Upper lobe of left lung (tissue), 6 donors: Measurements from ENCODE around the gene DNASE1L3. TPM values are rescaled to one million over a fixed set of nuclear protein-coding genes. Genes with fewer than 3 reads are reported as not detected.
A peak's percentile ranks its signal among the peaks of the same experiment; 100 is the strongest.

Source experiments
- ATAC-seq, 2 donors: fragments of 200-7000 bp; cut with Tn5 transposase; one replicate each; pipeline ENCODE4 v1.9.1; 2022; ENCODE audit warnings: mild to moderate bottlenecking in 2 of 2, moderate library complexity in 2 of 2; ENCODE audit not compliant: low FRiP score in 2 of 2
- DNase-seq, 2 donors: peaks; one replicate each; pipeline ENCODE4 v3.0.0-alpha.2; 2019 to 2020
- H3K27ac ChIP-seq, 4 donors: fragments of 200-600 bp; sonication (generic); one replicate each; pipeline ENCODE4 v1.5.1; 2016 to 2019
- H3K27me3 ChIP-seq, 4 donors: fragments of 200-600 bp; sonication (generic); one replicate each; pipeline ENCODE4 v1.5.1; 2017 to 2019
- H3K36me3 ChIP-seq, 4 donors: fragments of 200-600 bp; sonication (generic); one replicate each; pipeline ENCODE4 v1.5.1; 2016 to 2019
- H3K4me1 ChIP-seq, 4 donors: fragments of 200-600 bp; sonication (generic); one replicate each; pipeline ENCODE4 v1.5.1; 2018 to 2019
- H3K4me3 ChIP-seq, 4 donors: fragments of 200-600 bp; sonication (generic); one replicate each; pipeline ENCODE4 v1.5.1; 2017 to 2019; ENCODE audit warnings: mild to moderate bottlenecking in 2 of 4, moderate library complexity in 1 of 4
- H3K9me3 ChIP-seq, 4 donors: fragments of 200-600 bp; sonication (generic); one replicate each; pipeline ENCODE4 v1.5.1; 2018 to 2019
- CTCF ChIP-seq, 6 experiments: fragments of 450-650 bp in 4 of 6; fragments of 200-600 bp in 2 of 6; sonication (generic) in 2 of 6; IDR thresholded peaks; one replicate each; pipeline ENCODE4 v1.5.1; 2016 to 2019; ENCODE audit warnings: antibody characterized with exemption in 6 of 6
- EP300 ChIP-seq, 4 donors: sonication (generic); formaldehyde crosslinking; IDR thresholded peaks; one replicate each; pipeline ENCODE4 v1.5.1; 2017; ENCODE audit warnings: antibody characterized with exemption in 4 of 4, control low read depth in 2 of 4
- POLR2A ChIP-seq, 4 donors: fragments of 450-650 bp; IDR thresholded peaks; one replicate each; pipeline ENCODE4 v1.5.1; 2016 to 2017; ENCODE audit warnings: antibody characterized with exemption in 4 of 4, mild to moderate bottlenecking in 2 of 4
- POLR2AphosphoS5 ChIP-seq, 2 donors: sonication (generic); formaldehyde crosslinking; IDR thresholded peaks; one replicate each; pipeline ENCODE4 v1.5.1; 2017; ENCODE audit warnings: antibody characterized with exemption in 2 of 2
- WGBS, 2 donors: methylation state at CpG; one replicate each; pipeline ENCODE4 v1.1.5; 2017 to 2018; 5-methylcytosine and 5-hydroxymethylcytosine counted together
- total RNA-seq, 6 donors: library from RNA; depleted of rRNA in 4 of 6; stranded (reverse); fragments of >200 nt in 4 of 6; gene quantifications; one replicate each; pipeline versions ENCODE4 v1.1.0 to v1.2.1, GENCODE V29; 2016 to 2021
- donor health status: DM: no; HTN: no; CAD: no; lungs with moderate emphysema.
- donor health status: DM: no; HTN: yes; CAD: no; lungs with severe emphysema.

Gene DNASE1L3
- total RNA-seq, 6 donors from 2014 or later = 0.59 to 35.6 (median 3.3) TPM; not detected in 1

GRCh38 chr3:58171126-58171525, 39.6 kb downstream of the DNASE1L3 start:
- Histone ChIP-seq H3K36me3 (peaks cover 0 to 37% (median 12%) of the 10 kb centered on the region in 4 donors), H3K4me1 (peaks cover 28 to 34% (median 30%) of the 10 kb centered on the region in 4 donors), H3K27me3 (no peaks in the 10 kb centered on the region), H3K4me3 (no peak overlapping the region), H3K27ac (no peak overlapping the region), H3K9me3 (no peaks in the 10 kb centered on the region)
- DNase-seq = no peak
- no peak for TF ChIP-seq CTCF (IDR thresholded peaks at IDR 0.05)
- TF ChIP-seq POLR2AphosphoS5 (IDR thresholded peaks at IDR 0.05) = no peak
- TF ChIP-seq POLR2A (IDR thresholded peaks at IDR 0.05) = no peak
- TF ChIP-seq EP300 (IDR thresholded peaks at IDR 0.05) = no peak
- ATAC-seq = no peak
- WGBS, 2 donors = 94 to 95% methylated on average over 9 of the region's 9 CpGs

GRCh38 chr3:58170376-58170775, 40.4 kb downstream of the DNASE1L3 start:
- ATAC-seq (no peak), DNase-seq (no peak)
- 85 to 90% methylated on average over 8 to 11 of the region's 11 CpGs for WGBS, 2 donors
- Histone ChIP-seq H3K4me1 (peaks cover 22 to 29% (median 25%) of the 10 kb centered on the region in 4 donors), H3K27ac (no peak overlapping the region), H3K27me3 (no peaks in the 10 kb centered on the region), H3K9me3 (no peaks in the 10 kb centered on the region), H3K36me3 (peaks cover 0 to 41% (median 12%) of the 10 kb centered on the region in 4 donors), H3K4me3 (no peak overlapping the region)
- TF ChIP-seq EP300 (IDR thresholded peaks at IDR 0.05) (no peak), POLR2A (IDR thresholded peaks at IDR 0.05) (no peak)

GRCh38 chr3:58169371-58169770, 41.4 kb downstream of the DNASE1L3 start:
- 90 to 94% methylated on average over 6 to 9 of the region's 9 CpGs for WGBS, 2 donors
- H3K4me1 ChIP-seq = peaks cover 12 to 29% (median 25%) of the 10 kb centered on the region in 4 donors

GRCh38 chr3:58168498-58168897, 42.3 kb downstream of the DNASE1L3 start:
- no peaks in the 10 kb centered on the region for H3K9me3 ChIP-seq
- H3K27me3 ChIP-seq = no peaks in the 10 kb centered on the region
- TF ChIP-seq EP300 (IDR thresholded peaks at IDR 0.05) (no peak), POLR2AphosphoS5 (IDR thresholded peaks at IDR 0.05) (no peak), POLR2A (IDR thresholded peaks at IDR 0.05) (no peak), CTCF (IDR thresholded peaks at IDR 0.05) (no peak)
- DNase-seq (no peak), ATAC-seq (no peak)
- H3K27ac ChIP-seq = no peak overlapping the region
- H3K36me3 ChIP-seq = peaks cover 0 to 57% (median 16%) of the 10 kb centered on the region in 4 donors
- WGBS, 2 donors = 76 to 93% methylated on average over 7 of the region's 7 CpGs
- H3K4me1 ChIP-seq = peaks cover 3 to 25% (median 22%) of the 10 kb centered on the region in 4 donors
- H3K4me3 ChIP-seq = no peak overlapping the region

More at GRCh38 chr3:58169371-58169770, 41.4 kb downstream of the DNASE1L3 start:
- Histone ChIP-seq H3K4me3 (no peak overlapping the region), H3K27ac (no peak overlapping the region), H3K36me3 (peaks cover 0 to 50% (median 16%) of the 10 kb centered on the region in 4 donors), H3K27me3 (no peaks in the 10 kb centered on the region), H3K9me3 (no peaks in the 10 kb centered on the region)
- no peak for TF ChIP-seq POLR2A (IDR thresholded peaks at IDR 0.05)
- no peak for TF ChIP-seq POLR2AphosphoS5 (IDR thresholded peaks at IDR 0.05)
- no peak for TF ChIP-seq CTCF (IDR thresholded peaks at IDR 0.05)
- DNase-seq (no peak), ATAC-seq (no peak)

GRCh38 chr3:58167431-58168351, 43.1 kb downstream of the DNASE1L3 start:
- TF ChIP-seq POLR2AphosphoS5 (IDR thresholded peaks at IDR 0.05) (no peak), CTCF (IDR thresholded peaks at IDR 0.05) (peak; percentile 56 to 81 (median 71))
- H3K4me1 ChIP-seq = peaks cover 0 to 21% (median 18%) of the 10 kb centered on the region in 4 donors
- no peaks in the 10 kb centered on the region for H3K9me3 ChIP-seq
- H3K27me3 ChIP-seq = no peaks in the 10 kb centered on the region
- DNase-seq = peak in 1 of 2 donors; percentile 48
- H3K4me3 ChIP-seq = no peak overlapping the region
- ATAC-seq = peak; percentile 71 to 77
- peaks cover 0 to 64% (median 16%) of the 10 kb centered on the region in 4 donors for H3K36me3 ChIP-seq
- H3K27ac ChIP-seq = no peak overlapping the region
- 58 to 93% methylated on average over 2 to 14 of the region's 16 CpGs for WGBS, 2 donors
